ENCODE data around the gene CBX5.
"Not testable (repeated sequence)": the region's sequence is repeated elsewhere in the genome, so short reads cannot be mapped to it uniquely, and the experiment has no call there.

Gene CBX5

DNA sequence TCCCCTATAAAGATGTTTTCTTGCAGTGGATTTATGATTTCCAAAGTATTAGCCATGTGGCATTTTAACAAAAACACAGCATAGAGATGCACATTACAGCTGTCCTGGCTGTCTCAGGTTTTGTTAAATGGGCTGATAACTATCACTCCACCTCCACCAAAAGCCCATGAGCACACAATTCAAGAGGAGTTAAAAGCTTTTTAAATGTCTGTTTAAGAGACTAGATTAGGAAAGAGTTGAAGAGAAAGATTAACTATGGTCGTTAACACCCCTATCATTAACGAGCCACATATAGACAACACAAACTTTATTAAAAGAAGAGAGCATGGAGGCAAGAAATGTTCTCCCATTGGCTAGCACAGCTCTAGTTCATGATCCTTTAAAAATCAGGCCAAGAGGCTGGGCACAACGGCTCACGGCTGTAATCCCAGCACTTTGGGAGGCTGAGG lies 14.5 kb downstream of the CBX5 start:
- DNase-seq (ENCODE audit: low read depth) = no peak

DNA sequence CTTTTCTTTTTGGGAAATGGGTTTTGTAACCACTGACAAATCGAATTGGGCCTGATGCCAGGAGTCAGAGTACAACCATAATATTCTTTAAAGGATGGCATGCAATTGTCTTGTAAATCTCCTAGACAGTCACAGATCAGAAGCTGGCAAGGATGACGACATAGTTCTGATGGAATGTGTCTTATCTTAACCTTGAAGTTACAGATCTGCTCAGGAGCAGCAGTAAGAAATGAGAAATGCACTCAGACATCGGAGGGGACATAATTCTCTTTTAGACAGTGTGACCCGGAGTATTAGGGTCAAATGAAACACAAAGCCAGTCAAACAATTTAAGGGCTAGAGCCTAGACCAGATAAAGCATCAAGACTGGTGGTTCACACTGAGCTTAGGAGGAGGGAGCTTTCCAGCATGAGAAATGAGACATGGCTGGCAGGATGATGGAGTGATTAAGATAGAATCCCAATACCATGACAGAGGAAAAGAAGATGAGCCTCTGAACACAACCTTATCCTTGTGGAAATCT lies 17.5 kb downstream of the CBX5 start:
- no peak for DNase-seq (ENCODE audit: low read depth)

DNA sequence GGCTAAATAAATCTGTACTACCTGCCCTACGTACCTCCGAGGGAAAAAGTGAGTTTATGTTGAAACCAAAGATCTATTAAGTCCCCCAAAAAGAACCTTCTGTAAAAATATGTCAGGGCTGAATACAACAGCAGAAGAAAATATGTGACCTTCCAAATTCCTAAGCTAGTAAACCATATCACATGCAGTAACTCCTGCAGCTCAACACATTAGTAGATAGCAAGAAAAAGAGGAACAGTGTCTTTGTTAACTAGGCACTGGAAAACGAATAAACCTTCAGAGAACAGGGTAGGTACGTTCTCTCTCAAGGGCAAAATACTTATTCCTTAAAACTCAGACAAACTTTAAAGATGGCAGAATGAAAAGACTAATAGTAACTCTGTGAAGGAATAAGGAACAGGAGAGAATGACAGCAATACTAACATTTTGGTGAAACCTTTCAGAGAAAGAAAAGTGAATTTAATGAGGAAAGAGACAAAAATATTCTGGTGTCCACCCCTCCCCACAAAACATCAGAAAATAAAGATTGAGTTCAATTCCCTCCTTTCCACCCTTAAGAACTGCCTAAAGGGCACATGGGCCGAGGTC lies 18.0 kb downstream of the CBX5 start:
- DNase-seq (ENCODE audit: low read depth) = no peak

DNA sequence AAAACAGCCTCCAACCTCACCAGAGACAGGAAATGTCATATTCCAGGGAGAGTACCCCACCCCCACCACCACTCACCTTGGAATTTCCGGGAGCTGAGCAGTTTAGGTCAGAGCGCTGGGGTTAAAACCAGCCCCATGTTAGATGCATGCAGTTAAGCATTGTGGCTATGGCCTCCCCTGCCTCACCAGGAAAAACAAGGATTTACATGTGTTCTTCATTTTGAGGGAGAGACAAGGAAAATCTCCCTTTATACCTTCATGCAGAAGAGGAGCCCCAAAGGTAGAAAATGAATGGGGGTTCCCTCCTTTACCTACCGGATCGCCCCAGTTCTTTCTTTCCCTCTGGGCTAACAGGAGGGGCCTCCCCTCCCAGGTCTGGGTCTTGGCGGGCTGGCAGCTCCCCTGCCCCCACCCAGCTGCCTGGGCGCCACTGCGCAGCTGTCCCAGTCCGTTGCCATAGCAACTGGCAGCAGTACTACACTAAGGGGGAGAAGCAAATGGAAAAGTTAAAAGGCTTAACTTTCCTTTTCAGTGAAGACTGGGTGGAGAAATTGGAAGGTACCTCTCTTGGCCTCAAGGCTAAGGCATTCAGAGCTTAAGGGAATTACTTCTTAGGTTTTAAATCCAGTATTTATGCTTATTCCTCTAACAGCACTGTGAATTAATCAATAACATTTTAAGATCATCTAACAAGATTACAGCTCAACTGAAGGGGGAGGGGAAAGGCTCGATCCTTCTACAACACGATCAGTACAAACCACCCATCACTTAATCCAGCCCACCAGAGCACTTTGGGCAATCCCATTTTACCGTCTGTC lies 20.5 kb downstream of the CBX5 start:
- DNase-seq (ENCODE audit: low read depth) = no peak

DNA sequence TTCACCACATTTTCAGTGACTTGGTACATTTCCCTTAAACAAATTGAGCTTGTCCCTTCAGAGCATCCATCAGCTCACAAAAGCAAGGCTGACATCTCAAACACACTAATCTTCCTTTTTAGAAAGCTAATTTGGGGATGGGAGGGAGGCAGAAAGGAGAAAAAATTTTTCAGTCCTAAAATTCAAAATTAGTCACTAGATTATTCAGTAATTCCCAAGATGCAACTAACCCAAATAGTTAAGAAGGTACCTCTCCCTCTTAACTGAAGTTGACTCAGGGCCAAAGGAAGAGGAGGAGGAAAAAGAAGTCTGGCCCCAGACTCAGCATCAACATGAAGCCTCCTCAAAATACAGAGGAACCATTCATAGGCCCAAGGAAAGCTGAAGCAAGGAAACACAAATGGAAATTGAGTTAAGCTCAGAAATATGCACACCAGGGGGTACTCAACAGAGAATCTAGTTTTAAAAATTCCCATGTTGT lies 21.7 kb downstream of the CBX5 start:
- no peak for DNase-seq (ENCODE audit: low read depth)

DNA sequence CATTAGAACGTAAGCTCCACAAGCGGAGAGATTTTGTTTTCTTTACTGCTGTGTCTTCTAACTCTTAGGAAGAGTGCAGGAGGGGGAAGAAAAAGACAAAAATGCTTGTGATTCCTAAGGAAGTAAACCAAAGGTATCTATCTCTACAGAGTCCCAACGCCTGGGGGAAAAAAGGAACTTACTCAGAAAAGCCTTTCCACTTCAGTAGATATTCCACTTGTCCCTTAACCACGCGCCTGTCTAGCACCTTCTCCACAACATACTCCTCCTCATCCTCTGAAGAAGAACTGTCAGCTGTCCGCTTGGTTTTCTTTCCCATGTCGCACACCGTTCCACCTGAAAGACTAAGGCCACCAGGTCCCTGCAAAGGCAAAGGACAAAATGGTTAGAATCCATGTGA lies 22.6 kb downstream of the CBX5 start:
- DNase-seq (ENCODE audit: low read depth) = no peak

DNA sequence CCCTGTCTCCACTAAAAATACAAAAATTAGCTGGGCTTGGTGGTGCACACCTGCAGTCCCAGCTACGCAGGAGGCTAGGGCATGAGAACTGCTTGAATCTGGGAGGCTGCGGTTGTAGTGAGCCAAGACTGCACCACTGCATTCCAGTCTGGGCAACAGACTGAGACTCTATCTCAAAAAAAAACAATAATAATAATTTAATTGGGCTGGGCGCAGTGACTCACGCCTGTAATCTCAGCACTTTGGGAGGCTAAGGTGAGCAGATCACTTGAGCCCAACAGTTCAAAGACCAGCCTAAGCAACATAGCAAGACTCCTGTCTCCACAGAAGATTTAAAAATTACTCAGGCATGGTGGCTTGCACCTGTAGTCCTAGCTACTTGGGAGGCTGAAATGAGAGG lies 26.7 kb downstream of the CBX5 start:
- DNase-seq (ENCODE audit: low read depth) = no peak

DNA sequence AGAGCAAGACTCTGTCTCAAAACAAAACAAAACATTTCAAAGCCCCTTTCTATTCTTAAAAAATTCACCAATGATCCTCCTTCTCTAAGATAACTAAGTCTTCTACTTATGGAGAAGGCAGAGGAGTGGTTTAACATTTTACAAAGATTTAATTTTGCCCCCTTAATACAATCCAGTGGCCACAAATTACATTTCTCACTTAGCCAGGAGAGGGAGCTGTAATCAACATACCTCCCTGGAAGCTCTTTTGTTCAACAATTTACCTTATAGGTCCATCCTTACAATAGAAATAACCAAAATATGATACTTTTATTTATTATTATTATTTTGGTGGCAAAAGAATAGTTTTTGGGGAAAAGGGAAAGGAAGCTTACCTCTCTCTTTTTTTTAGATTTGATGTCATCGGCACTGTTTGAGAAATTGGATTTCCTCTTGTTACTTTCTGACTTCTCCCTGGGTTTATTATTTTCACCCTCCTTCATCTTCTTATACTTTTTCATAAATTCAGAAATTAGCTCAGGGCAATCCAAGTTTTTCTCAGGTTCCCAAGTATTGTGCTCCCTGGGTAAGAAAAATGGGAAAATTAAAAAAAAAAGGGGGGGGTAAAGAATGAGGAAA lies 28.1 kb downstream of the CBX5 start:
- no peak for DNase-seq (ENCODE audit: low read depth)

DNA sequence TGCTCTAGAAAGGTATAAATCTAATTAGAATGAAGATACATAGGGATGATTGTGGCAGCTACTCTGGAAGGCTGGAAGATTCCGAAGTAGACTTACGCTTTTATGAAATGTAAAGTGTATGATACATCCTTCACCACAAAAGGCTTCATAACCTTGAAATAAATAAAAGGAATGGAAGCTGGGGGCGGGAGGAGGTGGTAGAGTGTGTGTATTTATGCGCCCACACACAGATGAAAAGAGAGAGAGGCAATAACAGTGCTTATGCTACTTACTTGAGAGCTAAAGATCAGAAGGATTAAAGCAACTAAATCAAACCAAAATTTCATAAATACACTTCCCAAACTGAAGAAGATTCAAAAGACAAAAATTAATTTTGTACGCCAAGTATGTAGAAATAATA lies 30.4 kb downstream of the CBX5 start:
- no peak for DNase-seq (ENCODE audit: low read depth)

DNA sequence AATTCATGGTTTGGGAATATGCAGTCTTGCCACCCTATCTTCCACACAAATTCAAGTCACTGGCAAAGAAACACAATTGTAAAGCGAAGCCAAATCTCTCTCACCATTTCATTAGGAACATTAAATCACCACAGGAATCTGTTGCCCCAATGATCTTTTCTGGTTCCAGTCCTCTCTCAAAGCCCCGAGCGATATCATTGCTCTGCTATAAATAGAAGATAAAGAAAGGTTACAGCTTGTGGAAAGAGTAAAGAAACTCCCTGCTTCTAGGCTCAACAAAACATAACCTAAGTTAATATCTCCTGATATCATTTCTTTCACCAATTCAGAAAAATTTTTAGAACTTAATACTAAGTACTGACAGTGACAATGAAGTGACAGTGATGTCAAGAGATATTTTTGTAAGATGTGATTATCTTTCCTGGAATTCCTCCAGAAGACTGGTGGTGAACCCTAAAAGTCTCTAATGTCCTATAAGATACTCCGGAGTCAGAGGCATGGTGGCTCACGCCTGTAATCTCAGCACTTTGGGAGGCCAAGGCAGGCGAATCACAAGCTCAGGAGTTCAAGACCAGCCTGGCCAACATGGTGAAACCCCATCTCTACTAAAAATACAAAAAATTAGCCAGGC lies 33.8 kb downstream of the CBX5 start:
- no peak for DNase-seq (ENCODE audit: low read depth)

DNA sequence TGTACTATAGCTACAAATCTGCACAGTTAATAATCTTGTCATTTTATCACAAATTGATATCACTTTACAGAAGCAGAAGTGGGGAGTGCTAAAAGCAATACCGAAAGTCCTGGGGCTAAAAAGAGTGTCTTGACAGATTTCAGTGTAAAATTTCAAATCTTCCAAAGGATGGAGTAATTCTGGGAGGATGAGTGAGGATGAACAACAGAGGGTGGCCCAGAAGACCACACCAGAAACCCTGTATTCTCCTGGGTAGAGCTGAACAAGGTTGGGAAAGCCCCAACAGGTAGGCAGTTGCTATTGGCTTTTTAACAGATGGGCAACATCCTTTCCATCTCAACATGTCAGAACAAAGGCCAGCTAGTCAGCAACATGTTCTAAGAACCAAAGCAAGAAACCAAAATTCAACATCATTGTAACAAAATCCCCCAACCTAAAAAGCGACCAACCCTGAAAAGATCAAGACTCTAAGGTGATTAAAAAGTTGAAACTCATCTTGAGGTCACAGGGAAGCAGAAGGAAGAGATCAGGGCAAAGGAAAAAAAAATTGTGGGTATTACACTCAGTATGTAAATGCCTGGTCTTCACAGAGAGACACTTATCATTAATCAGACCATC lies 38.8 kb downstream of the CBX5 start:
- DNase-seq (ENCODE audit: low read depth) = no peak

DNA sequence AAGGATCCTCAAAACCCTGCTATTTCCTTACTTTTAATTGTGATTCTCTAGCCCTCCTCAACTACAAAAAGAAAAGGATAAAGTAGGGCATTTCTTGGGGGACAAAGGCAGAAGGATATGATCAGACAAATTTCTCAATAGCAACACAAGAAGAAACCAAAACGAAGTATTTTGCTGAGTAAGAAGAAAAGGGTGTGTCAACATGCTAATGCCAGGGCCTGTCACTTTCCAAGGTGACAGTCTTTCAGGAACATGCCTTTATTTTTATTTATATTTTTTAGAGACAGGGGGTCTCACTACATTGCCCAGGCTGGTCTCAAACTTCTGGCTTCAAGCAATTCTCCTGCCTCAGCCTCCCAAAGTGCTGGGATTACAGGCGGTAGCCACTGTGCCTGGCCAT lies 39.8 kb downstream of the CBX5 start:
- no peak for DNase-seq (ENCODE audit: low read depth)

DNA sequence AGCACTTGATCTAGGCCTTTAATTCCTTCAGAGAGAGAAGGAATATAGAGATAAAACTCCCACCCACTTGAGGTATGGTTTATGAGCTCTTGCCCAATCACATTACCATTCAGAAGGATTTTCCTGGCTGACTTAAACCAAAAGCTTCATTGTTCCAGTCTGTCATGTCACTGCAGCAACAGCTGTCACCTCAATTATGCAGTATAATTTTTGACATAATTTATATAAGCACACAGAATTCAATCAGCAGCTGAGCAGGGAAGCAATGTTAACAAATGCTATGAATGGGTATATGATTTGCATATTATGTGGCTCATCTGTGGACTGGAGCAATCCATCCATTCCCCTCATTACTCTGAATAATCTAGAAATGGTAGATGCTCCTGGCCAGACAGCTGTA lies 40.3 kb downstream of the CBX5 start:
- no peak for DNase-seq (ENCODE audit: low read depth)

DNA sequence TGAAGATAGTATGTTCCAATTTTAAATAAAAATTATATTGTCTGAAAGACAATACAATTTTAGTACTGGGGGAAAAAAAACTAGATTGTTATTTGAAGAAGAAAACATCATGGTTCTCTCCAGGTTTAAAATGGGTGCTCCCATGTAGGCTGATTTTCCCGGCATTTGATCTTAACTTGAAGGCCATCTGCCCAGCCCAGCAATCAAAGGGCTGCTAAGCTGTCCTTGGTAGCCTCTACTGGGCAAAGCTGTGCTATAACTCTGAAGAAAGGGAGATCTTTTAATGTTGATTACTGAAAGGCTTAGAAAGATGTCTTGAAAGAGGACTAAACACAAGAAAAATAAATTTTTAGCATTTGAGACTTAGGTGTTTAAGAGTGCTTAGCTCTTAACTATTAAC lies 41.4 kb downstream of the CBX5 start:
- no peak for DNase-seq (ENCODE audit: low read depth)

DNA sequence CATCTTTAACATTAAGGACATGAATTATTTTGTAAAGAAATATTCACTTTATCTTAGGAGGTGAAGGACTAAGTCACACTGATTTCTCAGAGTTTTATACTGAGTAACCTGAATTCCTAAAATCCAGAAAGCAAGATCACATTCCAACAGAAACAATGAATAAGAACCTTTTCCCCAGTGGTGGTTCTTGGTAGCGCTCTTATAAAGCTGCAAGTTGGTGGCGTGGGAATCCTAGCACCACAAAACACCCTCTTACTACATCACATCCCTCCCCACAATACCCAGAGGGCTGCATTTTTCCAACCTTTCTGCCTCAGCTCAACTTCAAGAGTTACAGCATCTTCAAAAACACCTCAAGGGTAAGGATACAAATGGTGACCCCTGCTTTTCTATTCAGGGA lies 47.1 kb downstream of the CBX5 start:
- no peak for DNase-seq (ENCODE audit: low read depth)

DNA sequence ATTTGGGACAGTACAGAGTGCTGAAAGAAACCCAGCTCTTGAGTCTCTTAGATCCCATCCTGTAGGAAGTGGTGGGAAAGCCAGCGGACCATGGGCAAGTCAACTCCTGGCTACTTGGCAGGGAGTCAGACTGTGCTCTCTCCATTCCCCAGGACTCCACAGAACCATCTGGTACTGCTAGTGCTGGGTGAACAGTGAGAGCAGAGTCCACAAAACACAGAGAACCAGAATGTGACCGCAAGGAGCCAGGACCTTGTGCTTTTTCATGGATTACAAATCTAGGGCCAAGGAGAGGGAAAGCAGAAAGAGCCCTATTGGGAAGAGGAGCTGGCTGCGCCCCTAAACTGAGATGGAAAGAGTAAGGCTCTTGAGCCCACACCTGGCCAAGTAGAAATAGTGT lies 48.7 kb downstream of the CBX5 start:
- not testable (repeated sequence) for DNase-seq (ENCODE audit: low read depth)

DNA sequence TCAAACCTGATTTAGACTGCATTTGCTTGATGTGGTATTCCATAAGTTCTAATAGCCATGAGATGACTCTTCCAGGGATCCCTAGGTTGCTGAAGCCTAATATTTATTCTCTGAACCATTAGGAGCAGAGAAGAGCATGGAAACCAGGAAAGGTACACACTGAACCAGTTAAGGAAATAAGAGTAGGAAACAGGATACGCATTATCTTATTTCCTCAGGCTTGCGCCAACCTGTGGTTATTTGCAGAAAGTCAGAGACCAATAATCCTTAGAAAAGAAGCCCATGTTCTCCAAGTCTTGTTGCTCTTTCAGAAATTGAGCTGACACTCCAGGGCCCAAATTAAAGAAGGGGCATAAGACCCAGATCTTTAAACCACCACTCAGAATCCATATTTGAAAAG lies 49.4 kb downstream of the CBX5 start:
- DNase-seq (ENCODE audit: low read depth) = no peak

DNA sequence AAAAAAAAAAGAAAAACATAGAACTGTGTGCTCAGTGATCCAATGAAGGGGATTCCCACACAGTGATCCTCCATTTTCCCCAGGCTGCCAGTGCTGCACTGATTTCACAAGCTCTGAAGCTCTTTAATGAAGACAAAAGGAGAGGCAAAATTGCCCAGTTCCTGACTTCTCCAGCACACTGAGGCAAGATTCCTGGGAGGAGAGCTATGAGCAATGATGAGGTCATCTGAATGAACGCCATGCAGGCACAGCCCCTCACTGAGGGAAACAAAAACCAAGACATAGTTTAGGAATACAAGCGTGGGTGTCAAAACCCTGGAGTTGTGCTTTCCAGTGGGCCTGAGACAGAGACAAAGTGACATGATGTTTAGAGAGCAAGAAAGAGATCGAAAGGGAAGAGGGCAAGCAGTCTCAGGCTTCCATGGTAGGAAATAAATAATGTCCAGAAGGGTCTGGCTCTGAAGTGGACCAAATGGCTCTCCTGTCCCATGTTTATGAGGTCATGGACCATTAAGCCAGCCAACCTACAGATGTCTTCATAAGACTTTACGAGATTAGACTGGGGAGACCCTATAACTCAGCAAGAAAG lies 50.2 kb downstream of the CBX5 start:
- no peak for DNase-seq (ENCODE audit: low read depth)

DNA sequence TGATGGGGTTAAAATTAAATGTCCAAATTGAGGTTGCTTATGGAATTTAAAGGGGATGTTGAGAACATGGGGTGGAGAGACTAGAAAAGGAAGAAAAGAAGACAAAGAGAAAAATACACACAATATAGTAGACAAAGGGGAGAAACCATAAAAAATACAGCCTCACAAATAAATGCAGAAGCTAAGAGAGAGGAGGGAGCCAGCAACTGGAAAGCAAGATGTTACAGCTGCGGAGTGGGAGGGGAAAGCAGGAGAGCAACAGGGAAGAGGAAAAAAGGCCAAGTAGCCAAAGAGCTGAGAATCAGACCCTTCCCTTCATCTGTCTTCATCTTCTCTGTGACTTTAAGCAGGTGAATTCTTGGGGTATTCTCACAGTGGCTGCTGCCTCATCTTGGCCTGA lies 51.5 kb downstream of the CBX5 start:
- DNase-seq (ENCODE audit: low read depth) = no peak

DNA sequence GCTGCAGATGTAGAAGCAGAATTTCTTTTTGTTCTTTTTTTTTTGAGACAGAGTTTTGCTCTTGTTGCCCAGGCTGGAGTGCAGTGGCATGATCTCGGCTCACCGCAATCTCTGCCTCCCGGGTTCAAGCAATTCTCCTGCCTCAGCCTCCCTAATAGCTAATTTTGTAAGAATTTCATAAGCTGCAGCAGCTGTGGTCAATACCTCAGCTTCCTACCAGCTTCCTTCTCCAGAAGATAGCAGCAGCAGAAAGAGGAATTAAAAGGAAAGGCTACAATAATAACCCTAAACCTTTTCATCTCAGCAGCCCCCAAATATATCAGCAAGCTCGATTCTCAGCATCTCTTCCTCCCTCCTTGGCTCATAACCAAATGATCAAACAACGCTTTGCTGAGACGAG lies 52.0 kb downstream of the CBX5 start:
- not testable (repeated sequence) for DNase-seq (ENCODE audit: low read depth)

DNA sequence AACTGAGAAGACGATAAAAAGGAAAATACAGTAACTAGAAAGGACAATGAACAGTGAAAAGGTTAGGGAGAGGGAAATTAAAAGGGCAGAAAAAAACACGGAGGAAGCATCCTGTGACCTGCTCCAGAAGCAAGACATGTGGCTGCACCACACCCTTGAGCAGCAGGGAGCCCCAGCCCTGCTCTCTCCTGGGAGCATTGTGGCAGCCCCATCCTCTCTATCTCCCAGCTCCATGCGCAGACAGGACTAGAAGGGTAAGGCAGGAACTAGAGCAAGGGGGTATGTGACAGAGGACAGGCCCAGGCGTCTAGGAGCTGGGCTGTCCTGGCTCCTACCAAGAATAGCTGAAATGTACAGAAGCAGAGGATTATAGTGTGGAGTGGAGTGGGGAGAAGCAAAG lies 52.5 kb downstream of the CBX5 start:
- no peak for DNase-seq (ENCODE audit: low read depth)

DNA sequence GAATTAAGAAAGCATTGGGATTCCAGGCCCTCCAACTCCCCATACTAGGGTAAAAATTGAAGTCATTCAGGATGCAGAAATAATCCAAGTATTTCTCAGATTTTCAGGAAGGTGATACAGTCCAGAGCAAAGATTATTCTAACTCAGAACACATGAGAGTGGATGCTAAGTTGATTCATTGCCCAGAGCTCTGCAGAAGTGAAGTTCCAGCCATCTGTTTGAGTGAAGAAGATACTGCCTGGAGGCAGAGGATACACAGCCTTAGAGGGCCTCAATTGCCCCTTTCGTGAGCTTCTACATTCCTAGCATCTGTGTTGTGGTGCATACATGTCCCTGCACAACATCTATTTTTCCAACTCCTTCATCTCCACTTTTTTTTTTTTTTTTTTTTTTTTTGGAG lies 54.3 kb downstream of the CBX5 start:
- DNase-seq (ENCODE audit: low read depth) = no peak

Measured in activated T-helper 9 cell treated with anti-CD3 and anti-CD28 coated beads, Interleukin-2, amount 50 U/mL, for 16 hours (primary cell).